GM21723 (cell line): ENCODE measurements around the gene CCDC14.
"Not testable (repeated sequence)": the region's sequence is repeated elsewhere in the genome, so short reads cannot be mapped to it uniquely, and the experiment has no call there.

Experiments
- ATAC-seq: cut with Tn5 transposase; IDR thresholded peaks from one replicate; pipeline ENCODE4 v1.9.1; 2021; ENCODE audit warnings: mild to moderate bottlenecking, moderate library complexity; ENCODE audit not compliant: unreplicated experiment

Gene CCDC14

DNA sequence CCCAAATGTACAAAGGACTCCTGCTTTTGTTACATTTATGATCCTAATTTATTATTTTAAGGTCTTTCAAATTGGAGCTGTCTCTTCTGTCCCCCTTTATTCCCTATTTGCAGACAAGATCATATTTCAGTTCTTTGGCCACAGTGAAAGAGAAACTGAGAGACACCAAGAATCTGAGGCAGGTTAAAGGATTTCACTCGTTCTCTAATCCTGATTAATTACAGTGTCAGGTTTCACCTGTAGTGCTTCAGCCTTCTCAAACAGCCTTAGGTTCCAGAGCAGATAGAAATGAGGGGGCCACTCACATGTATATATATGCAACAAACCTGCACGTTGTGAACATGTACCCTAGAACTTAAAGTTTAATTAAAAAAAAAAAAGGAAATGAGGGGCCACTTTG lies 6.2 kb upstream of the CCDC14 start:
- not testable (repeated sequence) for ATAC-seq

- ATAC-seq = not testable (repeated sequence)
These were observed 5.8 kb upstream of the CCDC14 start for GRCh38 chr3:123966799-123967198.

DNA sequence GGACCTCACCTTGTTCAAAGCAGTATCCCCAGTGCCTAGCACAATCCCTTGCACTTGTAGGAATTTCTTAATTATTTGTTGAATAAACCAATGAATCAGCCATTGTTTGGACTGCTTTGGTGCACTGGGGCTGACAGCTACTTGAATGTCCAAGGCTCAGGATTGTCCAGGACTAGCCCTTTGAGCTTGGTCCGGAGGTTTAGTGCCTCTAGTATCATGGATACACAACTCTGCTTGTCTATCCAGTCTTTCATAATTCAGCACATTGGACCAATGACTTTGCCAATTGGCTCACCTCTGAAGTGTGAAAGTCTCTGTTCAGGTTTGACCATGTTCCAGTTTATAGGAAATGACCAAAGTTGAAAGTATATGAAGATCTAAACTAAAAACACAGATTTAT lies 3.8 kb upstream of the CCDC14 start:
- not testable (repeated sequence) for ATAC-seq

DNA sequence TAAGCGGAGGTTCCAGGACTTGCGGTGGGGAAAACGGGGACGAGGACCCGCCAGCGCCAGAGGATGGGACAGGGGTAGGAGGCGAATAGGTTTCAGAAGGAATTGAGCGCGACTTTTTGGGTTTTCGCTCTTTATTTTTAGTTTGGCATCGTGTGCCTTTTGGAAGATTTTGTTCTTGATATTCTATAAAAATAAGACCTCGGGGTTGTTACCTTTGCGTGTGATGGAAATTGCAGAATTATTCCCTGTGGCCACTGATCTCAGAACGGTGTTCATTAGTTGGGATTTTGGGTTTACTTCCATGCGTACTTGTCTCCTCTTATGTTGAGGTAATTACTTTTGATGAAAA lies 453 bp upstream of the CCDC14 start:
- no peak for ATAC-seq

DNA sequence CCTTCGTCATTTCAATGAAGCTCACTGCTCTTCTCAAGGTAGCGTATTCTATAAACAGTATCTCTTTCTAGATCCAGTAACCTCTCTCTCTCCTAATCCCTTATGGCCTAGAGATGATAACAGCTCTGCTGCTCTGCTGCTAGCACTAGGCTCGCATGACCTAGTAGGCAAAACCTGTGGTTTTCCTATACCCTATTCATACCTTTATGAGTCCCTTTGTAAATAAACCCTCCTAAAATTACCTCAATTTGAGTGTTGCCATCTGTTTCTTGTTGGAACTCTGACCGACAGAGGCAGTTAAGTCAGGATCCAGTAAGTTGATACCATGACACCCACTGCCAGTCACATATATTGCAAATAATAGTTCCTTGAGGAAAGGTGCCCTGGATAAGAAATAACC lies 7.3 kb downstream of the CCDC14 start:
- peak; percentile 64 for ATAC-seq

- ATAC-seq = no peak
These were observed 8.0 kb downstream of the CCDC14 start for GRCh38 chr3:123952844-123953520.

GRCh38 chr3:123951522-123952447 lies 9.2 kb downstream of the CCDC14 start:
- ATAC-seq = no peak

- ATAC-seq = no peak
These were observed 11.4 kb downstream of the CCDC14 start for GRCh38 chr3:123949641-123950040.

- ATAC-seq = no peak
These were observed 12.6 kb downstream of the CCDC14 start for GRCh38 chr3:123948449-123948848.

GRCh38 chr3:123947482-123947881 lies 13.5 kb downstream of the CCDC14 start:
- no peak for ATAC-seq

- no peak for ATAC-seq
These were observed 19.5 kb downstream of the CCDC14 start for GRCh38 chr3:123941542-123941941.

- ATAC-seq = no peak
These were observed 19.9 kb downstream of the CCDC14 start for GRCh38 chr3:123941121-123941520.

DNA sequence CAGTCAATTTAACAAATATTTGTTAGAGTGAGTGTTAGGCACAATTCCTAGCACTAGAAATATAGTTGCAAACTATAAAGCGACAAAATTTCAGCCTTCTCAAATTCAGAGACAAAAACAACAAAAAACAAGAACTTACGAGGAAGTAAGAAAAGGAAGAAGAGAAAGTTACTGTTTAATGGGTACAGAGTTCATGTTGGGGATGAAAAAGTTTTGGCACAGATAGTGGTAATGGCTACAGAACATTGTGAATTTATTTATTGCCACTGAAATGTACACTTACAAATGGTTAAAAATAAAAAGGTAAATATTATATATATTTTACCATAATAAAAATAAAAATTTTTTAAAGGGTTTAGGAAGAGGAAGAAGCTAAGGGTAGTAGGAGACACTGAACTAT lies 21.3 kb downstream of the CCDC14 start:
- no peak for ATAC-seq

GRCh38 chr3:123936400-123936799 lies 24.6 kb downstream of the CCDC14 start:
- ATAC-seq = no peak

DNA sequence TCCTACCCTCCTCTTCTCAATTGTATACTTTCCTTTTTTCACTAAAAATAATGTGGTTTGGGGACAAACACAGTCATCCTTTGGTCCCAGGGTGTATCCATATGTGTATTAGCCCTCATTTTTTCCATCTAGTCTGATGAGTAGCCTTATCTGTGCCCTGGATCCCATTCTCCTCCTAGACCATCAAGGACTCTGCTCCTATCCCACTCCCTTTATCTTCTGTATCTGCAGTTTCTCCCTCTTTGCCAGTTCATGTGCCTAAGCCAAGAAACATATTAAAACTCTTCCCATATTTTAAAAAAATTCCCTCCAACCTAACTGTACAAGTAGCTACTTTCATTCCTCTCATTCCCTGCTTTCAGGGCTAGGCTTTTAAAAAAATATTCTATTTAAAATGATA lies 25.2 kb downstream of the CCDC14 start:
- no peak for ATAC-seq

DNA sequence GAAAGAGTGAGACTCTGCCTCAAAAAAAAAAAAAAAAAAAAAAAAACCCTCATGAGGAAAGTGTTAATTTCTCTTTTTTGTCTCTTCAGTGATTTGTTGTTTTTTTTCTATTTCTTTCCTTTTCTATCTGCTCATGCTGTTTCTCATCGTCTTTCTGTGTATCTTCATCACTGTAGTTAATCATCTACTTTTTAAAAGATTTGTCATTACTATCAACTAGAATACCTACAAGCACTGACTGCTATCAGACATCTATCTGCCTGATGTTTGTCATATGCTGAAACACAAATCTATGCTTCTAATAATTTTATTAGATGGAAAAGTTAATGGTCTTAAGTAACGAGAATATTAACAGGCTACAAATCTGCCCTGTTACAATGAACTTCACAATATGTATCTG lies 26.8 kb downstream of the CCDC14 start:
- no peak for ATAC-seq

- no peak for ATAC-seq
These were observed 30.6 kb downstream of the CCDC14 start for GRCh38 chr3:123930445-123930844.

DNA sequence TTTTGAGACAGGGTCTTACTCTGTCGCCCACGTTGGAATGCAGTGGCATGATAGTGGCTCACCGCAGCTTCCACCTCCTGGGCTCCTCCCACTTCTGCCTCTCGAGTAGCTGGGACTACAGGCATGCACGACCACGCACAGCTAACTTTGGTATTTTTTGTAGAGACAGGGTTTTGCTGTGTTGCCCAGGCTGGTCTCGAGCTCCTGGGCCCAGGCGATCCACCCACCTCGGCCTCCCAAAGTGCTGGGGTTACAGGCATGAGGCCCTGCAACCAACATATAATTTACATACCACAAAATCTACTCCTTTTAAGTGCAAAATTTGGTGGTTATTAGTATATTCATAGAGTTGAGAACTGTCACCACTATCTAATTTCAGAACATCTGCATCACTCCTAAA lies 31.7 kb downstream of the CCDC14 start:
- ATAC-seq = no peak

GRCh38 chr3:123926396-123926795 lies 34.6 kb downstream of the CCDC14 start:
- ATAC-seq = no peak

- ATAC-seq = no peak
These were observed 40.2 kb downstream of the CCDC14 start for GRCh38 chr3:123920868-123921267.

DNA sequence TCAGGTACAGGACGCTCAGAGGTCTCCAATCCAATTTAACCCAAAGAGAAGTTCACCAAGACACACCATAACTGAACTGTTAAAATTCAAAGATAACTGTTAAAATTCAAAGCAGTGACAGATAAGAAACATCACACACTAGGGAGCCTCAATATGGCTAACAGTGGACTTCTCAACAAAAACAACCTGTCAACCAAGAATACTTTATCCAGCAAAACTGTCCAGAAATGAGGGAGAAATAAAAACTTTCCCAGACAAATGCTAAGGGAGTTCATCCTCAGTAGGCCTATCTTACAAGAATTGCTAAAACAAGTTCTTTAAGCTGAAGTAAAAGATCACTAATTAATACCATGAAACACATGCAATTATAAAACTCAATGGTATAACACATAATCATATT lies 40.6 kb downstream of the CCDC14 start:
- ATAC-seq = no peak

GRCh38 chr3:123919353-123919752 lies 41.7 kb downstream of the CCDC14 start:
- ATAC-seq = no peak
